ENCODE results near the gene C16orf90.

C16orf90 gene, protein sequence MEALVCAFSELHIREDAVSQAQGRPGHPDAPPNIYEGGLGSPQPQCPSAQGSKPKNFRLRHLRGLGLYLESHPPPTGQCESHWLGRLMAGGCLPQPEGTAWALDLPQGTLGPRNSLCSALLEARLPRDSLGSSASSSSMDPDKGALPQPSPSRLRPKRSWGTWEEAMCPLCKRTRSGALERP

DNA sequence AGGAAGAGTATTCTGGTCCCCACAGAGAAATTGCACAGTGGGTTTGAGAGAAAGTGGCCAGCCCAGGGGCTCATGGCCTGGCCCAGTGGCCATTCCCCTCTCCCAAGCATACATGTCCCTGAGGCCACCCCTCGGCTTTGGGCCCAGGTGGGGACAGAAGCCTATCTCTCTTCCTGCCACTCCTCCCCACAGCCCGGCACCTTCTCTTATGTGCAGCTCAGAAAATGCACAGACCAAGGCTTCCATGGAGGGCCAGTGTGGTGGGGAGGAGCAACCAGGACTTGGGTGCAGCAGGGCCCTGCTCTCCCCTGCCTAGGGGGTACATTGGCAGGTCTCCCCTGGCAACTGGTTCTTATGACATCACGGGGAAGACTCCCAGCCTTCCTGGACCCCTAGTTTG lies at the start of gene C16orf90:
Gene C16orf90, minus strand, starts transcription at position 314 of the 400 bp plus-strand sequence. Its CDS starts 68 bp downstream, at position 246.
- no peak for DNase-seq

DNA sequence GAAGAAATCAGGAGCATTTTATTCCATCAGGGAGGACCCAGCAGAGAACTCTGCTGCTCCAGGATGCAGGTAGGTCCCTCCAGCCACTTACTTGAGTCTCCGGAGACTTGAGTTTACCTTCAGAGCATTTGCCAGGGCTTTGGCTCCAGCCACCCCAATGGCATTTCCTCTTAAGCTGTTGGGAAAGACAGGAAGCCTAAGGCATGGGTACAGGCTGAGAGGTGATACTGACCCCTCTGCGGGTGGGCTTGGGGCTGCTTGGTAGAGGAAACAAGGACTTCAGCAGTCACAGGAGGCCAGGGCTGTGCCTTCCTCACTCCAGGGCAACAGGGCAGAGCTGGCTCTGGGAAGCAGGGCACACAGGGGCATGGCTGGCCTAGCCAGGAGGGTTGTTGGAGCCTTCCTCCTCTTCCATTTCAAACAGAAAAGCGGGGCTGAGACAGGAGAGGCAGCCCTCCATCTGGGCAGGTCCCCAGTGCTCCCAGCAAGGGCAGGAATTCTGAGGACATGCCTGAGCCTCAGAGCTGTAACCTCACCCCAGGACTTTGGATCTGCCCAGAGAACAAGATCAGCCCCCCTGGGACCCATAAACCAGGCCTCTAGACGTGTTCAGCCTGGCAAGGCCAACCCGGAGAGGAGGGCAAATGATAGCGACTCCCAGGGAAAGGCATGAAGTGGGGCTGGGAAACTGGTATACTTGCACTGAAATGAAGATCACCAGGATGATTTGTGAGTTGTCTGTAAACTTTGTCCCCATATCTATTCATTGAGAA lies 47.5 kb upstream of the C16orf90 start:
- DNase-seq: no peak

DNA sequence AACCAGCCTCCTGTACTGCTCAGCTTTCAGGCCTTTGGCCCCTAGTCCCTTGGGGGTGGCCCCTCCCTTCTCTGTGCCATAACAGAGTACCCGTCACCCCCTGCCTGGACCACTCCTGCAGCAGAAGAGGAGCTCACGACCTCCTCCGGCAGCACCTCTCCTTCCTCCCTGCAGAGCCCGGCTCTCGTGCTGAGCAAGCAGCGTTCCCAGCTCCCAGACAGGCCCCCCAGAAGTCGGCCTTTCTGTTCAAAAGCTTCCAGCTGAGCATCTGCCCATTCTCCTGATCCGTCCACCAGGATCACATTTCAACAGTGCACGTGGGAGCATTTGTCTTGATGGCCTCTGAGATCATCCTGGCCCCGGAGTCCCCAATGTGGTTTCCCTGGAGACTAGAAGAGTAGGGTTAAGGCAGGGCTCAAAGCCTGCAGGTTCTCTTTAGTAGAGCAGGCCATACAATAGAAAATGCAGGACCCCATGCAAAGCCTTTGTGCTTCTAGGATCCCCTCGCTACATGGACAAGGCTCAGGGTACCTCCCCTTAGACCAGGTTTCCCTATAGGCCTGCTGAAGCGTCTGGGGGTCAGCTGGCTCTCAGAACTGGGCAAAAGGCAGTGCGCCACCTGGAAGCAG lies 46.4 kb upstream of the C16orf90 start:
- no peak for DNase-seq

DNA sequence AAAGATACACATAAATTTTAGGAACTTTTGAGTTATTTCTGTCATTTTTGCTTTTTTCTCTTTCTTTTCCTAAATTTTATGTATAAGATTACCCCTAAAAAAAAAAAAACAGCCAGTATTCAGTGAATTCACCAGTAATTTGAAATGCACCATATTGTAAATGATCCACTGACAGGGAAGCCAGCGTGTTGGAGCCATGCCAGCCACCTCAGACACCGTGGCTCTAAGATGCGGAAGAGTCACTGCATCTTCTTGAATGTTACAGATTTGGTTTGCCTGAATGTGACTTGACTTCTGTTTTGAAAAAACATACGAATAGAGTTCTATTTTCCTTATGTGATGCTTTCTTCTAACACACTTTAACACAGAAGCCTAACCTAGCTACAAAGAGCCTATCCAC lies 42.9 kb upstream of the C16orf90 start:
- DNase-seq: no peak

DNA sequence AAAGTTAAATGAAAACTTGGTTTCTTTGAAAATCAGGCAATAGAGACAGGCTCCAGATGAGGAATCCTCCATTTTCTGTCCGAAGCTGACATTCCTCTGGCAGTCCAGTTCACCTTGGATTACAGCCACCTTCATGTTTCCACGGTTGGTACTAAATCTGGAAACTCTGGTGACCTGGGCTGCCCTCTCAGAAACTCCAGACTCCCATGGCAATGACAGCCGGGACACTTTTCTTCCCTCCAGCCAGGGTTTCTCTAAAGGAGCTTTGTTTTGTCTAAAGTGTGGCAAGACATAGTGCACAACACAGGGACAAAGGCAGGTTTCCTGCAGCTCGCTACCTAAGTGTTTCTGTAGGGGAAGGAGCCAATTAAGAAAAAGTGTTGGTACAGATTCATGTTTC lies 41.6 kb upstream of the C16orf90 start:
- DNase-seq: no peak

DNA sequence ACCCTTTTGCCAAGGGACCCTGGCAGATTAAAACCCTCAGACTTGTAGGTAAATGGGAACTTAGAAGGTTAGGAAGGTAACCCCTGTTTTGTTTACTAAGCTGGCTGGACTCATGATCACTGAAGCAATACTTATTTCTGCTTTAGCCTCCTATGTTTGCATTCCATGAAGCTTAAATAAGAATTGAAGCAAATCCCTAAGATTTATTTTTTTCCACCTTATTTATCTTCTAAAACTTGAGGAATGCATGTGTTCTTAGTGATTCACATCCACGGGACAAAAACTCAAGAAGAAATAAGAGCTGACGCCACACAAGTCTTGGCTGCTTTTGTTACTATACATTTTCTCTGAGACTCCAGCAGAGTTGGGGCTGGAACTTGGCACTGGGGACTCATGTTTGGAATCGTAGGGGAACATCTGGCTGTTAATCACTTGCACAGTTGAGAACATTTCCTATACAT lies 41.0 kb upstream of the C16orf90 start:
- DNase-seq: no peak

DNA sequence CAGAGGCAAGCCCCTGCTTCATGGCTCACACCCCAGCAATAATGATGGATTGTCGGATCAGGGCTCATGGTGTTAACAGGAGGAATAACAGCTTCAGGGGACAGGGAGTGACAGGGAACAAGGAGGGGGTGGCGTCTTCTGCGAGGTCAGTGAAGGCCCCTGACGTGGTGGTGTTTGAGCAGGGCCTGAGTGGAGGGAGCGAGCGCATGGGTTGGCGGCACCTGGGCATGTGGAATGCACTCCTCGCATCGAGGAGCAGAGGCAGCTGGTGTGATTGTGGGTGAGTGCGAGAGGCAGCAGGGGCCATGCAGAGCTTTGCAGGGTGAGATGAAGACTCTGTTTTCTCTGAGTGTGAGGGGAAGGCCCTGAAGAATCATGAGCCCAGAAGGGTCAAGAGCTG lies 38.8 kb upstream of the C16orf90 start:
- DNase-seq: no peak

DNA sequence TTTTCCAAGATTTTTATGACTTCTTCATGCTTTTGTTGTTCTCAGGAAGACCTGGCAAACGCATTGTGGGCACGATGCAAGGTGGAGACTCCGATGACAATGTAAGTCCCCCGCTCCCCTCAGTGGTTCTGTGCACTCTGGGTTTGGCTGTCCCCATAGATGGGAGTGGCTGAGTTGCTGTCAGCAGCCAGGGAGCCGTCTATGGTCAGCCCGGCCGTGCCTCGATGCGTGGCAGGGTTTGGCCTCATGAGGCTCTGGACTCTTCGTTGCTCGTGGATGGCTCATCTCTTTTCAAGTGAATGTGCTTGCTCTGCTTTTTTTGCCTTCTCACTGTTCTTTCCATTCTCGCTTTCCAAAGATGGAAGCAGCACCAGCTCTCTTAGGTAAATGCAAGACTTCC lies 37.5 kb upstream of the C16orf90 start:
- DNase-seq: no peak

DNA sequence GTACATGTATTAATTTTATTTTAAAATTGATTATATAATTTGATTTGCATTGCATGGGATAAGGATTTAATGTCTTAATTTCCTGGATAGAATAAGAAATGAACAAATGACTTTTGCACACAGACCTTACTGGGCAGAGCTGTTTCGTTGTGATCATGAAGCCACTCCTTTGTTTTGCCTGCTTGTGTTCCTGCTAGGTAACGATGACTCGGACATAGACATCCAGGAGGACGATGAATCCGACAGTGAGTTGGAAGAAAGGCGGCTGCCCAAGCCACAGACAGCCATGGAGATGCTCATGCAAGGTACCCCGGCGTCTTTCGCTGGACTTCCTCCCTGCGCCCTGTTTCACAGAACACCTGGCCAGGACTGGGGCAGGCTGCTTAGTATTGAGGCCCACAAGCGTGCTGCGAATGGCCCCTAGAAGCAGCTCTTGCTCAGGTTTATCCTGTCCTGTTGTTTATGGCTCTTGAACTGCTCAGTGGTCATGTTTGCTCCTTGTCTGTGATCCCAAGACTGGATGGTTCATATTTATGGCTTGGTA lies 35.2 kb upstream of the C16orf90 start:
- DNase-seq: no peak

DNA sequence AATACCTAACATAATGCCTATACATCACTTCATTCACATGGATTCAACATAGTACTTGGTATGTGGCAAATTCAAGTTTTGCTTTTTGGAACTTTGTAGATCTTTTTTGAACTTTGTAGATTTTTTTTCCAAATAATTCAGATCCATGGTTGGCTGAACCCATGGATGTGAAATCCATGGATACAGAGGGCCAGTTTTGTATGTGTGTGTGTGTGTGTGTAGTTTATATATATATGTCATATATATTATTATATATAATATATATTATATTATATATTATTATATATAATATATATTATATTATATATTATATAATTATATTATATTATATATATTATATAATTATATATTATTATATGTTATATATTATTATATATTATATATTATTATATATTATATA lies 33.9 kb upstream of the C16orf90 start:
- no peak for DNase-seq

DNA sequence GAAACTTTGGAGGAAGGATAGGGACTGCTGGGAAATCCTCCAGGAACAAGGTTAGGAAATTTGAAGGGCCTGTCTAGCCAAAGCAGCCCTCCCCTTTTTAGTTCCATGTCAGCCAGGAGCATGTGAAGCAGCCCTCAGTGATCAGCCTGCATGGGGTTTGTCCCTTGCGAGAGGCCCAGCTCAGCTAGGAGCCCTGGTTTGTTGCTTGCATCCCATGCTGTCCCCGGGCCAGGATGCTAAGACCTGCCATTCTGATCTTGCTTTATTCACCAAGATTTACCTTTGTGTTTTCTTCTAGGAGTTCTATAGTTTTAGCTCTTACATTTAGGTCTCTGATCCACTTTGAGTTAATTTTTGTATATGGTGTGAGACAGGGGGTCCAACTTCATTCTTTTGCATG lies 33.1 kb upstream of the C16orf90 start:
- DNase-seq: no peak

DNA sequence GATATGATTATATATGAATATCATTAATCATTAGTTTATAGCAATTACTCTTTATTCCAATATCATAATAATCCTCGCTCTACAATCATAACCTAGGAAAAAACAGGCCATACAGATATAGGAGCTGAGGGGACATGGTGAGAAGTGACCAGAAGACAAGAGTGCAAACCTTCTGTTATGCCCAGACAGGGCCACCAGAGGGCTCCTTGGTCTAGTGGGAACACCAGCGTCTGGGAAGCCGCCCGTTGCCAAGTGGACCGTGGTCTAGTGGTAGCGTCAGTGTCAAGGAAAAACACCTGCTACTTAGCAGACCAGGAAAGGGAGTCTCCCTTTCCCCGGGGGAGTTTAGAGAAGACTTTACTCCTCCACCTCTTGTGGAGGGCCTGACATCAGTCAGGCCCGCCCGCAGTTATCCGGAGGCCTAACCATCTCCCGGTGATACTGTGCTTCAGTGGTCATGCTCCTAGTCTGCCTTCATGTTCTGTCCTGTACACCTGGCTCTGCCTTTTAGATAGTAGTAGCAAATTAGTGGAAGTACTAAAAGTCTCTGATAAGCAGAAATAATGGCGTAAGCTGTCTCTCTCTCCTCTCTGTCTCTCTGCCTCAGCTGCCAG lies 32.0 kb upstream of the C16orf90 start:
- peak; percentile 11 for DNase-seq

DNA sequence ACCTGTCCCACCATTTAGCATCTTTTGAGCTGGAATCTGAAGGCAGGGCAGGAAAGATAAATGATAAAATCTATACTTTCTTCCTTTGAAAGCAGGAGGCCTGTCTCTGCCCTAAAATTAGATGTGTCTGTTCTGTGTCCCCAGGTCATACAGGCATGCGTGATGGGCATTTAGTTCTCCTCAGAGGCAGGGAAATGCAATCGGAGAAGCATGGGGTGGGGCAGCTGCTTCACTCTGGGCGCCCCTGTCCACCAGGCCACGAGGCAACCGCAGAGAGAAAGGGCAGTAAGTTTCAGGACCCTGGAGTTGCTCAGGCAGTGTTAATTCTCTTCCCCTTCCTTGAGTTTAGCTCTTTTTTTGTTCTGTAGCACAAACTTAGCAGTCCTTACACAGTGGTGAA lies 30.7 kb upstream of the C16orf90 start:
- DNase-seq: no peak

DNA sequence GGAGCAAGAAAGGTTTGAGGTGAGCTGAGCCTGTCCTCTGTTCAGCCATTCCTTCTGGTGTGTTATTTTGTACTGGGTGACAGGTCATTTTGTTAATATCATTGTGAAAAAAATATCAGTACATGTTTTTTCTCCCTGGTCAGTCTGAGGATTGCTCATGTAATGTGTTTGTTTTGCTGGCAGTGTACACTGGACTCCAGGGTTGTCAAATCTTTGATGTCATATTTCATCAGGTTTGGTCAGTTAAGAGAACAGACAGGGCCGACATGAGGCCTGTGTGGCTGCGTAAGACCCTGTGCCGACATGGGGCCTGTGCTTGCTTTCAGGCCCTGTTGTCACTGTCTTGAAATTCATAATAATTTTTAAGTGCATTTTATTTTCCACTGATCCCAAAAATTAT lies 28.0 kb upstream of the C16orf90 start:
- no peak for DNase-seq

DNA sequence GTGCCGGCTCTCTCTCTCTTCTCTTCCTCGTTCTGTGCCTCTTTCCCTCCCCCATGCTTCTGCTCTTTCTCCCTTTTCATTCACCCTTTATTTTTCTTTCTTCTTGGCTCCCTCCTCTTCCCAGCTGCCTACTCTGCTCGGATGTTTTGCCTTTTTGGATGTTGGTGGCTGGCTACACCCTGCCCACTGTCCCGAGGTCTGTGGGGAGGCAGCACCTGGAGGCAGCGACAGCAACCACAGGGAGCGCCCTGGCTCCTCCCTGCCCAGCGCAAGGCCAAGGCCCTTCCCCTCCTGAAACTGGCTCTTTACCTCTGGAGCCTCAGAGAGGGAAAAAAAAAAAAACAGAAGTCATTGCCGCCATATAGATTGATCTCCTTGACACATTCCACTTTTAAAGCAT lies 25.6 kb upstream of the C16orf90 start:
- DNase-seq: no peak

DNA sequence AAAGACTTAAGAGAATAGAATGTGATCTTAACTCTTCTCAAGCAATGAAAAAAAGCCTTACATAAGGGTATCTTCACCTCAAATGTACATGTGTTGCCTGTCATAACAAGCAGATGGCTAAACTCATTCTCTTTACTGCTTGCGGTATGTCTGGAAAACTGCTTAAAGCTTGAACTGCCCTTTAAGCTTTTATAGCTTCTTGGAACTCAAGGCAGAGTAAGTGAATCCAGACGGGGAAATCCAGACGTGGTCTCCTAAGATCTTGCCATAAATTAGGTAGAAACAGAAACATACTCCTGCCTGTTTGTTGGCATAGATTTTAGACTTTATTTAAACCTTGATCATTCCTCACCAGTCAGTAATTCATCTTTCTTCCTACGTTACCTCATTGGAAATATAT lies 25.1 kb upstream of the C16orf90 start:
- DNase-seq: no peak

DNA sequence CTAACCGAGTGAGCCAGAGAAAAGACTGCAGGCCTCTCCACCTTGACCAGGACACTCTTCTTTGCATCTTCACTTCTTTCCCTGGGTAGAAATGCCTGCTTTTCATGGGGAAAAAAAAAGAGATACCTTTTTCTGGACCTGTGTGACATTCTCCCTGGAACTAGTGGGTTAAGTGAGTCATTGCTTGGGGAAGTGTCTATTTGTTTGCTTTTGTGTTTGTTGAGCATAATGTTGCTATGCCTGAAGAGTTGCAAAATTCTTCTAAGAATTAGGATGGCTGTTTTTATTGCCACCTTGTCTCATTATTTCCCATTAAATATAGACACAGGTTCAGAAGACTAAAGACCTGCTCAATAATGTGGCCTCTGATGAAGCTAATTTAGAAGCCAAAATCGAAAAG lies 24.3 kb upstream of the C16orf90 start:
- no peak for DNase-seq

DNA sequence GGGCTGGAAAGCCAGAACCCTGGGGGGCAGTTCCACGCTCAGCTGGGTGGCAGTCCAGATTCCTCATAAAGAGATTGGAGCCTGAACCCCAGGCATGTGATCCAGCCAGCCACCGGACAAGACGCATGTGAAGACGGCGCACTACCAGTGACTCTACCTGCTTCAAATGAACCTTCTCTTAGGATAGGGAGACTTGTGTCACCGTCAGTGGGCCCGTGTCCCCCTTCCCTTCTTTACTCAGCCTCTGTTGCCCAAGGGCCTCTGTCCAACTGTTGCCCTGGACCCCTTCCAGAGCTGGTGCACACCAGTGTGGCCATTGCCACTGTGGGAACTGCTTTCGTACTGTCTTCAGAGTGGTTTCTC lies 23.7 kb upstream of the C16orf90 start:
- no peak for DNase-seq

DNA sequence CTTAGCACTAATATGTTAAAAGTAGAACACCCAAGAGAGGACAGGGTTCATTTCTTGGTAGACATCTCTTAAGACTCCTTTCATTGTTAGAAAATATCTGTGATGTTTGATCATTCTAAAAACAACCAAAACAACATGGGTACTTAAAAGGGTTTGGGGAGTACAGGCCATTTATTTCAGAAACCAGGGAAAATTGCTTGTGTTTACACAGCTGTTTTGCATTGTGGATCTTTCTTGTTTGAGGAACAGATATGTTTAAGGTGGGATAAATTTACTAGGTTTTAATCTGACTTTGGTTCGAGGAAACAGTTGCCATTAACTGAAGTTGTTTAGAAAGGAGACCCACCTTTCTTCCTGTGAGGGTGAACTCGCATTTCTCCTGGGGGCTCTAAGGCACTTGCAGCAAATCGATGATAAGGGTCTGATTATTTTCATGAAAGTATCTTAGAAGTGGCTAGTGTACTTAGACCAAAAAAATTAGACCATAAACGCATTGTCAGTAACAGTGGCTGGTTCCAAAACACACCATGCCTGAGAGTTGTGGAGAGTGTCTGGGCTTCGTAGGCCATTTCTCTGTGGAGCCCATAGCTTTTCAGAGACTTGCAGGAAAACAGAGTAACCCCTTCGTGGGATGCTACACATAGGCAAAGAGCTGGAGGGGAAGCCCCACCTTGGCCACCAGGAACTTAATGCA lies 23.1 kb upstream of the C16orf90 start:
- DNase-seq: no peak

DNA sequence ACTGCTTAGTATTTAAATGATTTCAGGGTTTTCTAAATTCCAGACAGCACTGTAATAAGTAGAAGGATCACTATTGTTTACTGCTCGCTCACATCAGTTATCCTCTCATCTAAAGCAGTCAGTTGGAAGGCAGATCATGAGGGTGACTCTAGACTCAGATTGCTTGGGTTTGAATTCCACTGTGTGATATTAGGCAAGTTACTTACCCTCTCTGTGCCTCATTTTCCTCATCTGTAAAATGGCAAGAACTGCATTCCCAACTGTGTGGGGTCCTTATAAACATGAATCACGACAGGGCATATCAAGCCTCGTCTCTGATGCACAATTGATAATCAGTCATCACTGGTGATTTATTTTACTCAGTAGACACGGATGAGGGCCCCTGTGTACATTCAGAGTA lies 20.6 kb upstream of the C16orf90 start:
- DNase-seq: no peak

DNA sequence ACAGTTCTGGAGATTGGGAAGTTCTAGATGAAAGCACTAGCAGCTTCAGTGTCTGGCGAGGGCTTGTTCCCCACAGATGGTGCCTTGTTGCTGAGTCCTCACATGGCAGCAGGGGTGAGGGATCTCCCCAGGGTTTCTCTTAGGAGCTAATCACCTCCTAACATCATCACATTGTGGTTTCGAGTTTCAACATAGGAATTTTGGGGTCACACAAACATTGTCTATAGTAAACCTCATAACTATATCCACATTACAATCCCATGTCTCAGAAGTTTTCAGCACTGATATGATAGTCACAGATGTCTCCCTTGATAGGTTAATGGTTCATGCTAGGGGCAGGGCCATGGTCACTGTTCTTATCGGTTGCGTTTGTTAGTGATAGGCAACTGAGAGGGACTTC lies 19.3 kb upstream of the C16orf90 start:
- no peak for DNase-seq

DNA sequence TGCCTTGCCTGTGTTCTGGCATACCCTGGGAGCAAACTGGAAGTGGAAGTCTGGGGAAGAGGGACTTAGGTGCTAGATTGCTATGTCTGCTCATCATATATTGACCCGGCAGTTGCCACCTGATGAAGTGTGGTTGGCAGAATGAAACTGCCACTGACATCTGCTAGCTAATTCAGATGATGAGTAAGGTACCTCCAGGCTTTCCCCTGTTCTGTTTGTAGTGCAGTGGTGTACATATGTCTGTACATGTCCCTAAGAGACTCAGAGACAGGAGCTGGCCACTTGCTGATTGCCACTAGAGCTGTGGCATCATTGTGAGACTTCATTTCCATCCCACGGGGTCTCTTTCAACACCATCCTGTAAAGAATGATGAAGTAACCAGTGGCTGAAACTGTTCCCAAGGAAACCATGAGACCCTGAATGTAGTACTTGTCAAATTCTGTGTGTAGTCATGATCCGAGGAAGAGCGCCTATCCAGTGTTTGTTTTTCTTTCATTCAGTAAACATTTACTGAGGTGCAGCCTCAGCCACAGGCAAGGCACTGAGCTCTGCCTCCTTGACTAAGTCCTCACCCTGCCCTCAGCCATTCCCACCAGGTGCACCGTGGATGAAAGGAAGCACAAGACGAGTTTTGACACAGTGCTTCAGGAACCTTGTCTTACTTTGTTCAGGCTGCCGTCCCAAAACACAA lies 18.7 kb upstream of the C16orf90 start:
- no peak for DNase-seq
